A549 (cell line): ENCODE measurements around the gene AP3B2.

Experiments used
- CEBPB ChIP-seq, 2 experiments: fragments of >200 bp in 1 of 2; sonication (Bioruptor Twin) in 1 of 2; formaldehyde crosslinking in 1 of 2; IDR thresholded peaks; 2 replicates each; pipeline ENCODE4 v1.6.1; 2012 to 2016
- CHD2 ChIP-seq: fragments of 150-350 bp; IDR thresholded peaks from 2 replicates; pipeline ENCODE4 v1.6.1; 2014; ENCODE audit warnings: low read length; ENCODE audit not compliant: partially characterized antibody
- MYC ChIP-seq: IDR thresholded peaks from 2 replicates; pipeline ENCODE4 v1.6.1; 2012; ENCODE audit warnings: mild to moderate bottlenecking, inconsistent platforms, low read length, improper control_type of control experiment, borderline replicate concordance

DNA sequence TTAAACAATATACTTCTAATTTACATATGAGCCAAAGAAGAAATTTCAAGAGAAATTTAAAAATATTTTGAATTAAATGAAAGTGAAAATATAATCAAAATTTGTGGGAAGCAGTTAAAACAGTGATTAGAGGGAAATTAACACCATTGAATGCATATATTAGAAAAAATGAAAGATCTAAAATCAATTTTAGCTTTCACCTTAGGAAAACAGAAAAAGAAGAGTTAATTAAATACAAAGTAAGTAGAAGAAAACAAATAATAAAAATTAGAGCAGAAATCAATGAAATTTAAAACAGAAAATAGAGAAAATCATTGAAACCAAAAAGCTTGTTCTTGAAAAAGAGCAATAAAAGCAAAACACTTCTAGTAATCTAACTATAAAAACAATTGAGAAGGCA lies 38.6 kb upstream of the AP3B2 start:
- TF ChIP-seq MYC (no peak), CHD2 (no peak), CEBPB (IDR thresholded peaks at IDR 0.05) (no peak)
